ENCODE results near the gene MRPL9. TPM values are rescaled to one million over a fixed set of nuclear protein-coding genes. Genes with fewer than 3 reads are reported as not detected.

Gene MRPL9
- total RNA-seq, 6 experiments from 2014 or later: 21.3 to 35.7 (median 28.4) TPM

GRCh38 chr1:151718666-151719065, 44.6 kb downstream of the MRPL9 start:
- ATAC-seq (no peak), DNase-seq (no peak)
- Histone ChIP-seq H3K27me3 (no peaks in the 10 kb centered on the region), H3K4me1 (peaks cover 0 to 13% (median 3%) of the 10 kb centered on the region in 4 donors), H3K27ac (no peak overlapping the region), H3K9me3 (no peaks in the 10 kb centered on the region), H3K36me3 (no peaks in the 10 kb centered on the region), H3K4me3 (no peak overlapping the region)
- WGBS (ENCODE audit: insufficient coverage, low coverage, low lambda C conversion rate, missing lambda C conversion rate): 81% methylated on average over 4 of the region's 4 CpGs
- TF ChIP-seq POLR2A (IDR thresholded peaks at IDR 0.05): no peak
- no peak for TF ChIP-seq CTCF (IDR thresholded peaks at IDR 0.05)
- intact Hi-C loops (cut with DNase I): no loop called here

- intact Hi-C loops (cut with DNase I): no loop called here
- no peak for DNase-seq
- Histone ChIP-seq H3K4me1 (peaks cover 0 to 11% (median 3%) of the 10 kb centered on the region in 4 donors), H3K4me3 (no peak overlapping the region), H3K27ac (no peak overlapping the region), H3K36me3 (no peaks in the 10 kb centered on the region), H3K27me3 (no peaks in the 10 kb centered on the region), H3K9me3 (no peaks in the 10 kb centered on the region)
- 40% methylated on average over 4 of the region's 4 CpGs for WGBS (ENCODE audit: insufficient coverage, low coverage, low lambda C conversion rate, missing lambda C conversion rate)
- ATAC-seq: no peak
- TF ChIP-seq POLR2A (IDR thresholded peaks at IDR 0.05): no peak
- no peak for TF ChIP-seq CTCF (IDR thresholded peaks at IDR 0.05)
Measured at GRCh38 chr1:151718011-151718431, 45.3 kb downstream of the MRPL9 start.

- ATAC-seq (no peak), DNase-seq (no peak)
- H3K9me3 ChIP-seq: no peaks in the 10 kb centered on the region
- intact Hi-C loops (cut with DNase I): no loop called here
- TF ChIP-seq POLR2A (IDR thresholded peaks at IDR 0.05) (no peak), CTCF (IDR thresholded peaks at IDR 0.05) (no peak)
- H3K4me3 ChIP-seq: no peak within 1 kb of the TSS
- no peaks in the 10 kb centered on the region for H3K36me3 ChIP-seq
- no peak within 1 kb of the TSS for H3K27ac ChIP-seq
- H3K27me3 ChIP-seq: no peaks in the 10 kb centered on the region
- peaks cover 0 to 10% (median 3%) of the 10 kb centered on the region in 4 donors for H3K4me1 ChIP-seq
- WGBS (ENCODE audit: insufficient coverage, low coverage, low lambda C conversion rate, missing lambda C conversion rate): 7% methylated on average over 21 of the region's 27 CpGs
Measured at GRCh38 chr1:151716771-151717631, 46.3 kb downstream of the MRPL9 start, which contains the start of gene CELF3. CELF3 (minus strand) TSS chr1:151716803; CDS start chr1:151716020, 783 bp downstream.

- no peaks in the 10 kb centered on the region for H3K9me3 ChIP-seq
- TF ChIP-seq POLR2A (IDR thresholded peaks at IDR 0.05): no peak
- no peak for TF ChIP-seq CTCF (IDR thresholded peaks at IDR 0.05)
- DNase-seq (no peak), ATAC-seq (no peak)
- no peaks in the 10 kb centered on the region for H3K27me3 ChIP-seq
- H3K27ac ChIP-seq: no peak overlapping the region
- intact Hi-C loops (cut with DNase I): no loop called here
- peaks cover 0 to 4% (median 0%) of the 10 kb centered on the region in 4 donors for H3K4me1 ChIP-seq
- no peak overlapping the region for H3K4me3 ChIP-seq
- 36% methylated on average over 2 of the region's 11 CpGs for WGBS (ENCODE audit: insufficient coverage, low coverage, low lambda C conversion rate, missing lambda C conversion rate)
- no peaks in the 10 kb centered on the region for H3K36me3 ChIP-seq
Measured at GRCh38 chr1:151716405-151716762, 46.9 kb downstream of the MRPL9 start.
